Nephron progenitor cell (in vitro differentiated cells): ENCODE data around the gene PCSK2.
A peak's percentile ranks its signal among the peaks of the same experiment; 100 is the strongest.

Experiments used
- DNase-seq: peaks from one replicate; pipeline ENCODE4 v3.0.0; 2021
- H3K27ac Mint-ChIP-seq: 2 replicates; pipeline ENCODE4 v1.8.0; 2021; ENCODE audit warnings: mild to moderate bottlenecking, moderate library complexity, mixed read lengths
- H3K27me3 Mint-ChIP-seq: 2 replicates; pipeline ENCODE4 v1.8.0; 2021; ENCODE audit warnings: mild to moderate bottlenecking, low read depth, mixed read lengths; ENCODE audit not compliant: poor library complexity
- H3K36me3 Mint-ChIP-seq: 2 replicates; pipeline ENCODE4 v1.8.0; 2021; ENCODE audit warnings: low read depth, mixed read lengths
- H3K4me1 Mint-ChIP-seq: 2 replicates; pipeline ENCODE4 v1.8.0; 2021; ENCODE audit warnings: mixed read lengths
- H3K4me3 Mint-ChIP-seq: 2 replicates; pipeline ENCODE4 v1.8.0; 2021; ENCODE audit warnings: mild to moderate bottlenecking, moderate library complexity, mixed read lengths
- H3K9me3 Mint-ChIP-seq: 2 replicates; pipeline ENCODE4 v1.8.0; 2021; ENCODE audit warnings: mild to moderate bottlenecking, moderate library complexity, mixed read lengths
- TF ChIP-seq, protein P1 (sequence below): fragments of 200-600 bp; sonication (generic); IDR thresholded peaks from 2 replicates; pipeline ENCODE4 v1.5.0; 2021; ENCODE audit warnings: antibody characterized with exemption

Gene PCSK2

DNA sequence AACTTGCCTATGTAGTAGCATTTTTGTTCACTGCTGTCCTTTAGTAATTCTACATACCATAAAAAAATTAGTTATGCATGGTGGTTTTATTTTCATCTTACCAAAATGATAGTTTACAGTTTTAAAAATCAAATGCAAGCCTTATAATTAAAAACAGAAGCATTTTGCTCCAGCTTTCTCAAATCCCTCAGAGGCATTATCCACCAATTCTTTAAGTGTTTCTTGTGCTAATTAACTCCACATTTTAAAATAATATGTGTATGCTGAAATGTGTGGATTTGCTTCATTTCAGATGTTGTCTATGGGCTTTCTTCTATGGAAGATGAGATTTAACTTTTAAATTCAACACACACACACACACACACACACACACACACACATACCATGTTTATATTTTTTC lies 49.3 kb downstream of the PCSK2 start:
- Mint-ChIP-seq H3K4me3 (no peak overlapping the region), H3K36me3 (no peaks in the 10 kb centered on the region), H3K27me3 (no peaks in the 10 kb centered on the region), H3K9me3 (peaks cover 4% of the 10 kb centered on the region), H3K27ac (no peak overlapping the region), H3K4me1 (no peaks in the 10 kb centered on the region)
- DNase-seq = no peak
- TF ChIP-seq, protein P1, sequence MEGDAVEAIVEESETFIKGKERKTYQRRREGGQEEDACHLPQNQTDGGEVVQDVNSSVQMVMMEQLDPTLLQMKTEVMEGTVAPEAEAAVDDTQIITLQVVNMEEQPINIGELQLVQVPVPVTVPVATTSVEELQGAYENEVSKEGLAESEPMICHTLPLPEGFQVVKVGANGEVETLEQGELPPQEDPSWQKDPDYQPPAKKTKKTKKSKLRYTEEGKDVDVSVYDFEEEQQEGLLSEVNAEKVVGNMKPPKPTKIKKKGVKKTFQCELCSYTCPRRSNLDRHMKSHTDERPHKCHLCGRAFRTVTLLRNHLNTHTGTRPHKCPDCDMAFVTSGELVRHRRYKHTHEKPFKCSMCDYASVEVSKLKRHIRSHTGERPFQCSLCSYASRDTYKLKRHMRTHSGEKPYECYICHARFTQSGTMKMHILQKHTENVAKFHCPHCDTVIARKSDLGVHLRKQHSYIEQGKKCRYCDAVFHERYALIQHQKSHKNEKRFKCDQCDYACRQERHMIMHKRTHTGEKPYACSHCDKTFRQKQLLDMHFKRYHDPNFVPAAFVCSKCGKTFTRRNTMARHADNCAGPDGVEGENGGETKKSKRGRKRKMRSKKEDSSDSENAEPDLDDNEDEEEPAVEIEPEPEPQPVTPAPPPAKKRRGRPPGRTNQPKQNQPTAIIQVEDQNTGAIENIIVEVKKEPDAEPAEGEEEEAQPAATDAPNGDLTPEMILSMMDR = no peak

DNA sequence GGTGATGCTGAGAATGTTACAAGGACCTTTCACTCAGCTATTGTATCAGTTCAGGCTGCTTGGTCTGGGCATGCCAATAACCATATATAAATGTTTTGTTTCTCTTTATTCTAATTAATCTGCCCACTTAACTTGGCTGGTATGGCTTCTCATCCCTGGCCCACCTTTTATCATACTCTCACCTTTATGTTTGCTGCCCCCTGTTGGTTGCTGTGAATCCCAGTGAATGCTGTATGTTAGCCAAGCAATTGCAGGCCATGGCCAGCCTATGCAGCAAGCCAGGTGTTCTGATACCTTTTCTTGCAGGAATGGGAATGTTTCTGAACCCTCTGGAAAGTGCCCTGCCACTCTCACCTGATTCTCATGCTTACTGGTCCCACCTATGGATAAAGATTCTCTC lies 54.6 kb downstream of the PCSK2 start:
- no peak overlapping the region for H3K4me3 Mint-ChIP-seq
- H3K27me3 Mint-ChIP-seq = no peaks in the 10 kb centered on the region
- no peaks in the 10 kb centered on the region for H3K4me1 Mint-ChIP-seq
- H3K36me3 Mint-ChIP-seq = no peaks in the 10 kb centered on the region
- DNase-seq = peak; percentile 52
- H3K9me3 Mint-ChIP-seq = peaks cover 4% of the 10 kb centered on the region
- no peak overlapping the region for H3K27ac Mint-ChIP-seq
- TF ChIP-seq, protein P1 = peak; percentile 51

DNA sequence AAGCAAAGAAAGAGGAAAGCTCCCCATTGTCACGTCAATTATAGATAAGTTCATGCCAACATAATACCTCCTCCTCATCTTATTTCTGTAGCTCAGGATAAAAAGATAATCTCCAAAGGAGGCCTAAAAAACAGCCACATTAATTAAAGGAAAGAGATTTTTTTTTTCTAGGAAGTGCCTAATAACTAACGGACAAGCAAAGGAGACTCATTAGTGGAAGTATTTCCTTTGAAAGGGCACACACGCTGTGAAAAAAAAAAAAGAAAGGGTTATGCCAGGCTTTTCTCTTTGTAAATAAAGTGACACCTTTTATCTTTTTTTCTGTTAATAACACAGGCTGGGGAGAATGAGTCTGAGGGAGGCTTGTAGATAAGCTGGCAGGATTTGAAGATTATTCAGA lies 55.7 kb downstream of the PCSK2 start:
- Mint-ChIP-seq H3K27ac (no peak overlapping the region), H3K4me3 (no peak overlapping the region), H3K36me3 (no peaks in the 10 kb centered on the region), H3K4me1 (no peaks in the 10 kb centered on the region), H3K9me3 (peaks cover 4% of the 10 kb centered on the region), H3K27me3 (no peaks in the 10 kb centered on the region)
- DNase-seq = no peak
- TF ChIP-seq, protein P1 = no peak

DNA sequence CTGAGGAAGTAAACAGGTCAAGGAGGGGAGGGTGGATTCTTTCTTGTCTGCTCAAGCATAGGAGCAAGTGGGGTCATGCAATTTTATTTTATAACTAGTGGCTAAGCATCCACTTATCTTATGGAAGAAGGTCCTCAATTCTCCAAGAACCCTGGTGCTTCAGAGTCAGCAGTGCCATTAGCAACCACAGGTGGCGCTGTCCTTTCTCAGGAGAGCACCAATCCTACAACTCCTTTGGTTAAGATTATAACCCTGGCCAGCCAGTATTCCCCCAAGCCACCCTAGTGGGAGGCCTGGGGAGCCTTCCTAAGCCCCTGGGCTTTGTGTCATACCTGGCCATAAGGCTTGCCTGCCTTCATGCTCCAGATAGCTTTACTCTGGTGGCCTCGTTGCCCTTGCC lies 60.7 kb downstream of the PCSK2 start:
- TF ChIP-seq, protein P1 = no peak
- Mint-ChIP-seq H3K27me3 (peaks cover 4% of the 10 kb centered on the region), H3K27ac (peak overlapping the region; percentile 57), H3K4me3 (no peak overlapping the region), H3K9me3 (no peaks in the 10 kb centered on the region), H3K4me1 (no peaks in the 10 kb centered on the region), H3K36me3 (no peaks in the 10 kb centered on the region)
- peak; percentile 3 for DNase-seq

DNA sequence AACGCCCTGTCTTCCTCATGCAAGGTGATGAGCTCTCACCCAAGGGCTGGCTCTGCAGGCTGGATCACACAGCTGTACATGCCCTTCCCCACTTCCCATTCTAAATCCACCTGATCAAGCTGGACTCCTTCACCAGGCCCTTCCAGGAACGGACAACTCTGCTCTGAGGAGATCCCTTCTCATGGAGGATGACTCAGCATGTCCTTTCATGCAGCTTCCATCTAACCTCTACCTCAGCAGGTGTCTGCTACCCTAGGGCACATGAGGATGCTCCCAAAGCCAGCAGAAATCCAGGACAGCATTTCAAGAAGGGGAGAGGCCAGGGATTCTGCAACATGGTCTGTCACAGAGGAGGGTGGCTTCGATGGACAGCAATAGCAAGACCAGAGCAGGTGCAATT lies 61.2 kb downstream of the PCSK2 start:
- TF ChIP-seq, protein P1 = no peak
- Mint-ChIP-seq H3K27me3 (peaks cover 4% of the 10 kb centered on the region), H3K4me3 (no peak overlapping the region), H3K4me1 (no peaks in the 10 kb centered on the region), H3K27ac (no peak overlapping the region), H3K36me3 (no peaks in the 10 kb centered on the region), H3K9me3 (no peaks in the 10 kb centered on the region)
- no peak for DNase-seq

DNA sequence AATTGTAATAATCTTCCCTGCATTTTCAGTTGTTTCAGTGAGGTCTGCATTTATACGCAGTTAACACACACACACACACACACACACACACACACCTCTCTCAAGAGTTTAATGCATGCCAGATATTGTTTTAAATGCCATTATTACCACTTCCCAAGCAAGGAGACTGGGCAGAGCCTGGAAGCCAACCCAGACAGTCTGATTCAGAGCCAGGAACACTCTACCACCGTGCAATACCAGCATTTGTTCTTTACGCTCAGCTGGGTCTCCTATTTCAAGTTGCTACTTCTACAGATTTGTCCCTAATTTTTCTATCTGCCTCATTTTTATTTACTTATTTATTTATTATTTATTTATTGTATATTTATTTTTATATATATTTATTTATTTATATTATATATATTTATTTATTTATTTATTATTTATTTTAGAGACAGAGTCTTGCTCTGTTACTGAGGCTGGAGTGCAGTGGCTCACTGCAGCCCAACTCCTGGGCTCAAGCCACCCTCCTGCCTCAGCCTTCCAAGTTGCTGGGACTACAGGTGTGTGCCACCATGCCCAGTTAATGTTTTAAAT lies 68.4 kb downstream of the PCSK2 start:
- TF ChIP-seq, protein P1 = no peak
- H3K27me3 Mint-ChIP-seq = peaks cover 8% of the 10 kb centered on the region
- no peak overlapping the region for H3K27ac Mint-ChIP-seq
- no peak overlapping the region for H3K4me3 Mint-ChIP-seq
- no peaks in the 10 kb centered on the region for H3K4me1 Mint-ChIP-seq
- no peaks in the 10 kb centered on the region for H3K9me3 Mint-ChIP-seq
- no peaks in the 10 kb centered on the region for H3K36me3 Mint-ChIP-seq
- no peak for DNase-seq
